H1 (cell line): ENCODE data around the gene TM9SF2.

ENCODE experiments used
- CTCF ChIP-seq, 3 experiments: IDR thresholded peaks; 1 replicate in 2 of 3; 2 replicates in 1 of 3; pipeline versions ENCODE4 v1.5.1 to v1.6.1; 2011; ENCODE audit warnings: low read length in 3 of 3, mild to moderate bottlenecking in 3 of 3, inconsistent platforms in 2 of 3, low read depth in 1 of 3, moderate library complexity in 1 of 3; ENCODE audit not compliant: insufficient read depth in 1 of 3; ENCODE audit errors: control extremely low read depth in 1 of 3
- EP300 ChIP-seq, 2 experiments: IDR thresholded peaks; 1 replicate in 1 of 2; 2 replicates in 1 of 2; pipeline ENCODE4 v1.6.1; 2011 to 2012; ENCODE audit warnings: low read depth in 2 of 2, low read length in 2 of 2, mild to moderate bottlenecking in 2 of 2, borderline replicate concordance in 1 of 2, inconsistent platforms in 1 of 2, moderate library complexity in 1 of 2
- EZH2 ChIP-seq: fragments of 200-600 bp; sonication (generic); IDR thresholded peaks from 2 replicates; pipeline ENCODE4 v1.7.1; 2012; ENCODE audit warnings: low read depth, mild to moderate bottlenecking, moderate library complexity, low read length, inconsistent platforms; ENCODE audit not compliant: severe bottlenecking
- HDAC2 ChIP-seq, 2 experiments: fragments of 300-600 bp in 1 of 2; sonication (generic) in 1 of 2; IDR thresholded peaks; 2 replicates each; pipeline ENCODE4 v1.6.1; 2011 to 2012; ENCODE audit warnings: low read depth in 2 of 2, low read length in 2 of 2, mild to moderate bottlenecking in 2 of 2, moderate library complexity in 2 of 2, borderline replicate concordance in 1 of 2, inconsistent platforms in 1 of 2
- HDAC6 ChIP-seq: IDR thresholded peaks from one replicate; pipeline ENCODE4 v1.7.1; 2012; ENCODE audit warnings: low read depth, mild to moderate bottlenecking, inconsistent platforms, low read length, moderate library complexity
- JUND ChIP-seq: IDR thresholded peaks from 2 replicates; pipeline ENCODE4 v1.6.1; 2011; ENCODE audit warnings: mild to moderate bottlenecking, improper control_type of control experiment, low read length
- KDM1A ChIP-seq: fragments of 200-600, 300-600 bp; sonication (generic); IDR thresholded peaks from 2 replicates; pipeline ENCODE4 v1.7.1; 2016; ENCODE audit warnings: mild to moderate bottlenecking, low read length, borderline replicate concordance
- MAX ChIP-seq: IDR thresholded peaks from 2 replicates; pipeline ENCODE4 v1.6.1; 2012; ENCODE audit warnings: inconsistent platforms
- POLR2A ChIP-seq, 2 experiments: IDR thresholded peaks; 1 replicate in 1 of 2; 2 replicates in 1 of 2; pipeline ENCODE4 v1.6.1; 2011; ENCODE audit warnings: low read depth in 2 of 2, low read length in 2 of 2, mild to moderate bottlenecking in 2 of 2; ENCODE audit errors: control extremely low read depth in 1 of 2
- RFX5 ChIP-seq: IDR thresholded peaks from 2 replicates; pipeline ENCODE4 v1.6.1; 2011; ENCODE audit warnings: low read depth, low read length, improper control_type of control experiment, borderline replicate concordance
- RNF2 ChIP-seq: fragments of 200-900, 300-1000 bp; sonication (generic); IDR thresholded peaks from 2 replicates; pipeline ENCODE4 v1.7.1; 2016; ENCODE audit warnings: borderline replicate concordance, low read depth, mild to moderate bottlenecking, antibody characterized with exemption, low read length; ENCODE audit not compliant: poor library complexity, severe bottlenecking; ENCODE audit errors: missing control alignments
- TCF12 ChIP-seq: IDR thresholded peaks from 2 replicates; pipeline ENCODE4 v1.6.1; 2011; ENCODE audit warnings: low read depth, mild to moderate bottlenecking, low read length
- ZNF274 ChIP-seq: IDR thresholded peaks from 2 replicates; pipeline ENCODE4 v1.7.0; 2012; ENCODE audit warnings: low read length, borderline replicate concordance; ENCODE audit errors: extremely low read depth

GRCh38 chr13:99536023-99536422, 34.8 kb downstream of the TM9SF2 start:
- TF ChIP-seq ZNF274 (no peak), CTCF (IDR thresholded peaks at IDR 0.05; ENCODE audit: control extremely low read depth in 1 of 3, insufficient read depth in 1 of 3, low read depth in 1 of 3, low read length in 3 of 3) (no peak), JUND (no peak), MAX (no peak), POLR2A (IDR thresholded peaks at IDR 0.05; ENCODE audit: control extremely low read depth in 1 of 2, low read depth in 2 of 2, low read length in 2 of 2) (no peak), RNF2 (no peak), EZH2 (no peak), KDM1A (no peak), TCF12 (no peak), HDAC6 (no peak), EP300 (IDR thresholded peaks at IDR 0.05; ENCODE audit: borderline replicate concordance in 1 of 2, low read depth in 2 of 2, low read length in 2 of 2) (no peak), RFX5 (no peak), HDAC2 (IDR thresholded peaks at IDR 0.05; ENCODE audit: borderline replicate concordance in 1 of 2, low read depth in 2 of 2, low read length in 2 of 2) (no peak)
